ENCODE data around the gene SH3RF2.

SH3RF2 gene

GRCh38 chr5:146048994-146049703 lies 112.8 kb downstream of the SH3RF2 start:
- peak; percentile 64 for DNase-seq

GRCh38 chr5:146049704-146050026 lies 113.3 kb downstream of the SH3RF2 start:
- no peak for DNase-seq

- no peak for DNase-seq
Observed at GRCh38 chr5:146050086-146050485, 113.7 kb downstream of the SH3RF2 start.

- no peak for DNase-seq
Observed at GRCh38 chr5:146051678-146052077, 115.3 kb downstream of the SH3RF2 start.

GRCh38 chr5:146052780-146053179 lies 116.4 kb downstream of the SH3RF2 start:
- DNase-seq: peak; percentile 37

GRCh38 chr5:146055432-146055831 lies 119.1 kb downstream of the SH3RF2 start:
- no peak for DNase-seq

- no peak for DNase-seq
Observed at GRCh38 chr5:146059460-146060220, 123.3 kb downstream of the SH3RF2 start.

GRCh38 chr5:146060221-146060585 lies 123.8 kb downstream of the SH3RF2 start:
- no peak for DNase-seq

- no peak for DNase-seq
Observed at GRCh38 chr5:146066968-146067367, 130.6 kb downstream of the SH3RF2 start.

- DNase-seq: no peak
Observed at GRCh38 chr5:146068206-146068605, 131.8 kb downstream of the SH3RF2 start.

GRCh38 chr5:146068977-146069779 lies 132.8 kb downstream of the SH3RF2 start:
- DNase-seq: no peak

- no peak for DNase-seq
Observed at GRCh38 chr5:146069780-146070099, 133.4 kb downstream of the SH3RF2 start.

- DNase-seq: no peak
Observed at GRCh38 chr5:146070746-146071145, 134.4 kb downstream of the SH3RF2 start.

GRCh38 chr5:146071171-146071570 lies 134.8 kb downstream of the SH3RF2 start:
- DNase-seq: no peak

- no peak for DNase-seq
Observed at GRCh38 chr5:146072595-146072994, 136.2 kb downstream of the SH3RF2 start.

GRCh38 chr5:146073239-146073900 lies 137.0 kb downstream of the SH3RF2 start:
- DNase-seq: no peak

- no peak for DNase-seq
Observed at GRCh38 chr5:146076028-146076427, 139.7 kb downstream of the SH3RF2 start.

GRCh38 chr5:146076455-146076854 lies 140.1 kb downstream of the SH3RF2 start:
- no peak for DNase-seq

GRCh38 chr5:146078566-146078965 lies 142.2 kb downstream of the SH3RF2 start:
- DNase-seq: no peak

GRCh38 chr5:146079695-146080373 lies 143.5 kb downstream of the SH3RF2 start:
- DNase-seq: peak; percentile 16

- no peak for DNase-seq
Observed at GRCh38 chr5:146081556-146081955, 145.2 kb downstream of the SH3RF2 start.

GRCh38 chr5:146082798-146083197 lies 146.4 kb downstream of the SH3RF2 start:
- no peak for DNase-seq

GRCh38 chr5:146084376-146084775 lies 148.0 kb downstream of the SH3RF2 start:
- DNase-seq: no peak
